ELR (cell line): ENCODE measurements around the gene BRME1.
A peak's percentile ranks its signal among the peaks of the same experiment; 100 is the strongest.

Experiments
- DNase-seq: peaks from one replicate; pipeline ENCODE4 v3.0.0-alpha.2; 2015; ENCODE audit warnings: low read depth

BRME1 gene

DNA sequence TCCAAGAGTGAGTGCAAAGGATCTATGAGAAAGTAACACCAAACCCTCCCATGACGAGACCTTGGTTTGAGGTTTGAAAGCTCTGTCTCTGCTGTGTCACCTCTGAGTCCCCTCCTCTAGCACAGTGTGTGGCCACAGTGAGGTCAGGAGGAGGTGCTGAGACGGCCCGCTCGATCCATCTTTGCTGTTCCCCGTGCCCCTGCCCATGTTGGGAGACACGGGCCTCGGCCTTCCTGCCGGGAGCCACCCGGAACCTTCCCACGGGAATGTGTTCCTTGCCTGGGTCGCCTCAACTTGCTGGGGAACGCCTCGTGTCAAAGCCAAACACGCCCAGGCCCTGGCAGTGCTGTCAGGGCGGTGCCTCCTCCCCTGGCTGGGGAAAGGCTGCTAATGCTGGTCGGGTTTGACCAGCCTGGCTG is 18.9 kb downstream of the BRME1 start:
- DNase-seq: no peak

DNA sequence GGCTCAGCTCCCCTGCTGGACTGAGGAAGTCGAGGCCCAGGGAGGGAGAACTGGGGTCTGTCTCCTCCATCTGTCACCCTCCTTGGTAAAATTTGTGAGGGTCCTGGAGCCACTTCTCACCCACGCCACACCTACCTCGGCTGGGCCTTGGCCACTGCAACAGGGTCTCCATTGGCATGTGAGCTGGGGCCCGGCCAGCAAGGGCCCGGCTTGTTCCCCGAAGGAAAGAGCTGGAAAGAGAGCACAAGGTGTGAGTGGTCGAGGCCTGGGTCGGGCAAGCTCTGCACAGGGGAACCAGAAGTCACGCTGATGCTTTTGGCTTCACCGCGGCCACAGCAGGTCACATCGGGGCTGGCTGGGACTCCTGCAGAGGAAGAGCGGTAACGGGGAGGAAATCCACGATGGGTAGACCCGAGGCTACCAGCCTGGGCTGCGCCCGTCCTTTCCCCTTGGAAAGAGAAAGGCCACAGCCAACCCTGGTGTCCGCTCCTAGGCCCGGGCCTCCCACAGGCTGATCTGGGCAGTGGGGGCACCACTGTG is 20.0 kb downstream of the BRME1 start:
- DNase-seq: no peak

DNA sequence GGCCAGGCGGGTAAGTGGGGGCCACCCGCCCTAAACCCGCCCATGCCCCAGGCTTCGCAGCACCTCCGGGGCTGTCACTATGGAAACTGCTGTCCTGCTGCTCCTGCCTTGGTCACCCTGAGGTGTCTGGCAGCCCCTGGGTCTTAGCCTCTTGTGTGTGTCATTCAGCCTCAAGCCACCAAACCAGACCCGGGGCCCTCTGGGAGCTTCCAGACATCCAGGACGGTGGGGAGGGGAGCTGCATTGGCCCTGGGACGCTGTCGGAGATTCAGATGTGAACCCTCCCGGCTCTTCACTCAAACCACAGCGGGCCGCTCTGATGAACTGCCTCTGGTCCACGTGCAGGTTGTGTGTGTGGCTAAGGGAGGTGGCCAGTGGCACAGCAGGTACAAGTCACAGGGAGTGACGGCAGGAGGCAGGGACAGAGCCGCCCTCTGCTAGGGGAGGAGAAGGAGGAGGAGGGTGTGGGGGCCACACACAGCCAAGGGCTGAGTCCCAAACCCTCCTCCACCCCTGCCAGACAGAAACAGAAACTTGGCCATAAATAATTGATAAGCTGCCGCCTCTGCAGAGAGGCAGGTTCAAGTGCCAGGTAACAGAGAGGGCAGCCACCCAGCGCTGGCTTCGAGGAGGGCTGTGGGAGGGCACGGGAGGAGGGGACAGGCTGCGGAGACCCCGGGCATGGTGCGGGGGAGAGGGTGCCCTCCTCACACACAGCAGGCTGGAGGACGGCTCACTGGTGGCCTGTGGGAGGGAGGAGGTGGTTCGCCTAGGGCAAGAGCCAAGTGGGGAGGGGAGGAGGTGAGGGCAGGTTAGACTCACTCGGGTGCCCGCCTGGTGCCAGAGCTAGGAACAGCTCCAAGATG is 21.0 kb downstream of the BRME1 start:
- DNase-seq: no peak

DNA sequence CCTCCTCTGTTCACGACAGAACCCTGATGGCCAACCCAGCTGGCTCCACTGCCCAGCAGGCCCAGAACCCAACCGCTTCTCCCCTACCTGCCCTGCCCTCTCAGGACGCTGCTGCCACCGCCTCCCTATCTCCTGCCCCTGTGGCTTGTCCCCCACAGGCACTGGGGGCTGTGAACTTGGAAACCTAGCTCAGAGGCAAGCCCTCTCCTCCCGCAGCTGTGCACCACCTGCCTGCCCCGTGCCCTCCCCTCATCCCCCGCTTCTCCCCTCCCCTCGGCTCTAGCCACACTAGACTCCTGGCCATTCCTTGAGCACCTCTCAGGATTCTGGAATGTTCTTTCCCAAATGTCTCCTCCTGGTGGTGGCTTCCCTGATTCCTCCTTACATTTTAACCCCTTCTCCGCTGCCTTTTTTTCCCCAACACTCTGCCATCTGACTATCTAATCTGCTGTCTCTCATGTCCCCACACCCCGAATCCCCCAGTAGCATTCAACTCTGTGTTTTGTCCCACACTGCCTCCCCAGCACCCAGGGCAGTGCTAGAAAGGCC is 22.3 kb downstream of the BRME1 start:
- DNase-seq: peak; percentile 34

DNA sequence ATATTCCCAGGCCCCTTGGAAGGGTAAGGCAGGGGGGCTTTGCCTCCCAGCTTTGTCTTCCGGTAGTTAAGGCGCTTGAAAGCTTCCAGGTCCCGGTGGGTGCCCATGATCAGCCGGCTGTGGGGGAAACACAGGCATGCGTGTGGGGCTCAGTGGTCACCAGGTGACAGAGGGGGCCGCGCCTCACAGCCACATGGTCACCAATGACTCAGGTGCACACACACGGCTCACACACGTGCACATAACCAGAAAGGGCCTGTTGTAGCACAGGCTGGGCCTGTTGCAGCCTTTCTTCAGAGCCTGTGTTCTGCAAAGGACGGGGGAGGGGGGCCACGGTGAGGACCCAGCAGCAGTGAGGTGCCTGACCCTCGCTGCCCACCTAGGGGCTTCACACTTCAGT is 23.1 kb downstream of the BRME1 start:
- no peak for DNase-seq

DNA sequence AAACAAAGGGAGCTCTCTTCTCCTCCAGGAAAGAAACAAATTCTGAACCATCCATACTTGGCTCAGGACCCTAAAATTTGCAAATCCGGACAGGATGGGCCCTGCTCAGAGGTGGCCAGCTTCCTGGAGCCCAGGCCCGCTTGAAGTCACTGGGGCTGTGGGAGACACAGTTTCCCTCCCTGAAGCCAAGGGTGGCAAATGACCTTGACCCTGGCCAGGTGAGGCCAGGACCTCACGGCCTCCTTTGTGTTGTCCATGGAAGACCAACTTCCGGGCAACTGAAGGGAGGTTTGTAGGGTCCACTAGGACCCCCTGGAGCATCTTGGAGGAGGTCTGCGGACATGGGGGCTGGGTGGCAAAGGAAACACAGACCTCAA is 23.5 kb downstream of the BRME1 start:
- no peak for DNase-seq

DNA sequence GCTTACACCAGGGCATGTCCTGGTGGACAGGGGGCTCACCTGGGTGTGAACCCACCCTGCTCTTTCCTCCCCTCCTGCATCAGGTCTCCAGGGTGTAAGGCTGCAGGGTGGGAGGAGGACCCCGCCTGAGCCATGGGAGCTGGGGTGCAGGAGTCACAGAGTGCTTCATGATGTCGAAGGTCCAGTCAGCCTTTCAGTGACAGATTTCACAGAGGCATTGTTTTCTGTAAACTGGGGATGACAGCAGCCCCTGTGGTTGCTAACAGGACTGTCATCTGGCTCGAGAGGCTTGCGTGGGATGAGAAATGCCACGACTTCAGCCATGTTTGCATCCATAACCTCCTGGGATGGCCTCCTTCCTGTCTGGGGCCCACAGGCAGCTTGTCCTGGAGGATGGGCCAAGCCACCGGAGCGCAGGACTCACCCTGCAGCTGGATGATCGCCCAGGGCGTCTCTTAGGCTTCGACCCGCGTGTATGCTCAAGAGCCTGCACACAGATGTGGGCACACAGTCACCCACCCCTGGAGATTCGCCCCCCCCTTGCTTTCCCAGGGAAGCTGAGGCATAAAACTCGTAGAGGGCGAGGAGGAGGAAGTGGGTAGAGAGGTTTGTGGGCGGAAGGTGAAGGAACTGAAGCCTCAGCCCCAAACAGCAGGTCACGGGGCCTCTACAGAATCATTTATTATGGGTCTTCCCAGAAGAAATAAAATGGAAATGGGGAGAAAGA is 24.1 kb downstream of the BRME1 start:
- peak; percentile 48 for DNase-seq

DNA sequence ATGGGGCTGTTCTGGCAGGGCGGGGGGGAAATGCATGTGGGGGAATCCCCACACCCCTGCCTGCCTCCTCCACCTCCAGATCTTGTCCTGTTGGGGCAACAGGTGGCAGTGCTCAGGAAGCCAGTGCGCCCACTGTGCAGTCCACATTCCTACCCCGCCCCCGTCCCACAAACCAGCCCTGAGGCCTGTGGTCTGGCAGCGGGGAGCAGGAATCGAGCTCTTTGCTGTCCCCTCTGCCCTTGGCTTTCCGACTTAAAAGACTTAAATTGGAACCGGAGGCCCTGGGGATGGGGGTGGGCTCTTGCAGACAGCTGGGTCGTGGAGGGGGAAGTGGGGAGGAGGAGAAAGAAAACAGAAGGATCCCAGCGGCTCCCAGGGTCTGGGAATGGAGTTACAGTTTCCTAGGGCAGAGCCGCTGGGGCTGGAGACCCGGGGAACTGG is 24.6 kb downstream of the BRME1 start:
- DNase-seq: no peak

DNA sequence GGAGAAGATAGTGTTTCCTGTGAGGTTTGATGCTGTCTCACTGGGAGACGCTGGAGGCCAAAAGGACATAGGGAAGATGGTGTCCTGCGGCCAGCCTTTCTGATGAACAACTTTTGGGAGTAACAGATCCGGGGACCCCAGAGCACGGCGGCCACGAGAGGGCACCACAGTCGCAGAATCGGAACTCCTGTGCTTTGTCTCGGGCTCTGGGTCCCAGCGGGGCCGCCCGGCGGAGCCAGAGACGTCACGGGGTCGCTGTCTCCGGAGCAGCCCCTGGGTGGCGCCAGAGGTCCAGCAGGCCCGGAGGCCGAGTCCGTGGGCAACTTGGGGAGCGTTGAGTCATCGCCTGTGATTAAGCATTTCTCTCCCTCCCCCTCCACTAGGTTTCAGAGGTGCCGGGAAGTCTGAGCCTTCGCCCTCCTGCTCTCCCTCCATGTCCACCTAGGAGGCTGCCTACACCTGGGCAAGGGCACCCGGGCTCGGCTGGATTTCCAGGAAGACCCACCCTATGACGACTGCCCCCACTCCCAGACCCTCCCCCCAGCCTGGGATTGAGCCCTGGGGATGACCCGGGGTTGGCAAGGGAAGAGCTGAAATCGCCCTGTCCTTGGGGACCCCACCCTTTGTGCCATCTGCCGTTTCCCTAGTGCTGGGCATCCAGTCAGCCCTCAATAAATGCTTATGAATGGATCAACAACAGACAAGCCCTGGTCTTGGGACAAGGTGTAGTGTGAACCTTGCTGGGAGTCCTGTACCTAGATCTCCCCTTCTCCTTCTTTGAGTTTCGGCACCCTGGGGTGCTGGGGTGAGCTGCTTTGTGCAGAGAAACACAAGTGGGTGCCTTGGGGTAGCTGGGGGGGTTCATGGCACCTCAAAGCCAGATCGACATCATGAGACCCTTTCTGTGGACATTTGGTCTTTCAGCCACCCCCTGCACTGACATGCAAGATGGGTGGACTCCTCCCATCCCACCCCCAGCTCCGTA is 25.6 kb downstream of the BRME1 start:
- peak; percentile 98 for DNase-seq

DNA sequence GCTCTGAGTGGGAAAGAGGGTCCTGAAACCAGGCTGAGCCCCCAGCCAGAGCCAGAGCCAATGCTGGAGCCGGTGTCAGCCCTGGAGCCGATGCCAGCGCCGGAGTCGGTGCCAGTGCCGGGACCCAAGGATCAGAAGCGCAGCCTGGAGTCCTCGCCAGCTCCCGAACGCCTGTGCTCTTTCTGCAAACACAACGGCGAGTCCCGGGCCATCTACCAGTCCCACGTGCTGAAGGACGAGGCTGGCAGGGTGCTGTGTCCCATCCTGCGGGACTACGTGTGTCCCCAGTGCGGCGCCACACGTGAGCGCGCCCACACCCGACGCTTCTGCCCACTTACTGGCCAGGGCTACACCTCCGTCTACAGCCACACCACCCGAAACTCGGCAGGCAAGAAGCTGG is 28.6 kb downstream of the BRME1 start:
- DNase-seq: no peak

DNA sequence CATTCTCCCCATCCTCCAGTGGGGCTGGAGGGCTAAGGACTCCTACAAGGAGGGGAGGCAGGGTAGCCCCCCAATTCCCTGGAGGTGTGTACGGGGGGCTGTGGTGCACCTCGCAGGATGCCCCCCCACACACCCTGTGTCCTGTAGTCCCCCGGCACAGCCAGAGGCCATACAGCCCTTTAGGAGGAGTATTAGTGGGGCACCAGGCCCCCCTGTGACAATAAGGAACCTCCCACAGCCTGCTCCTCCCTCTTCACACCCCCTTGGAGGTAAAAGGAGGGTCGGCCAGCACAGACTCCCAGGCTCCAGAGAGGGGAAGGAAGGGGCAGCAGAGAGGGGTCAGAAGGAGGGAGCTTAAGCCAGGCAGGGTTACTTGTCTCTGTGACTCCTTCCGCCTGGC is 29.1 kb downstream of the BRME1 start, which contains the start of gene NANOS3:
TSS of gene NANOS3 (plus strand) at position 301 of the 400 bp plus-strand sequence. CDS start 115 bp downstream, outside the sequence.
- no peak for DNase-seq

DNA sequence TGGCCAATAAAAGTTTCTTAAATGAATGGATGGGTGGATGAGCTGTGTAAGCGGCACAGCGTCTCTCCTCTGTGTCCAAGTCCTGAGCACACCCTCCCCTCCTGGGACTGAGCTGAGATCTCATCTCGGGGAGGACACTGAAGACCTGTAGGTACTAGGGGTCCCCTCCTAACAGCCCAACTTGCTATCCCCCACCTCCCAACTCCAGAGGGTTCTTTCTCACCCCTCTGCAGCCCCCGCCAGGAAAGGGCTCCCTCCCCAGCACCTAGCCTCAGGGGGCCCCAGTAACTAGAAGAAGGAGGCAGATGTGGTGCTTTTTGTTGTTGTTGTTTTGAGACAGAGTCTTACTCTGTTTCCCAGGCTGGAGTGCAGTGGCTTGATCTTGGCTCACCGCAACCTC is 30.1 kb downstream of the BRME1 start:
- no peak for DNase-seq

DNA sequence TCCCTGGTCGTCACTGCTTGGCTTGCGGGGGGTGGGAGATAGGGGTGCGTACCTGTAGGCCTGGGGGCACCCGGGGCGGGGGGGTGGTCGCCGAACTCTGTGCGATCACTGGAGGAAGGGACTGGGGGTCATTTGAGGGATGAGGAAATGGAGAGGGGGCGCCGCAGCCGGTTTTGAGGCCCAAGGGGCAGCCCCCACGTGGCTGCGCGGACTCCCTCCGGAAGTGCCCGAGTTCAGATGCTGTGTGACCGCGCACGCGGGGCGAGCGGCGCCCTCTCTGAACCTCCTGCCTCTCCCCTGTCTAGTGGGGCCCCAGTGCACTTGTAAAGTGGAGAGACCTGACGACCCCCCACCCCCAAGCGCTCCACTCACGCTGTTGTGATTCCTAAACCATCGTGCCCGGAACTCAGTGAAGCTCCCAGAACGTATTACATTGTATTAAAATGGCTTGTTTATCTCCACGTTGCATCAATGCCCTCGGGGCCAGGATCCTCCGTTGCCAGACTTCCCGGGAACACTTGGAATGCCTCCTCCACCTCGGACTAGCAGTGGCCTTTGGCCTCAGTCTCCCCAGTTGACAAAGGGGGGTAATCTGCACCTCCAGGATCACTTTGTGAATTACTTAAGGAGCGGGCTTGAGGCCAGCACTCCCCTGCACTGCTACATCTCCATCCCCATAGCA is 31.9 kb downstream of the BRME1 start:
- DNase-seq: peak; percentile 27

DNA sequence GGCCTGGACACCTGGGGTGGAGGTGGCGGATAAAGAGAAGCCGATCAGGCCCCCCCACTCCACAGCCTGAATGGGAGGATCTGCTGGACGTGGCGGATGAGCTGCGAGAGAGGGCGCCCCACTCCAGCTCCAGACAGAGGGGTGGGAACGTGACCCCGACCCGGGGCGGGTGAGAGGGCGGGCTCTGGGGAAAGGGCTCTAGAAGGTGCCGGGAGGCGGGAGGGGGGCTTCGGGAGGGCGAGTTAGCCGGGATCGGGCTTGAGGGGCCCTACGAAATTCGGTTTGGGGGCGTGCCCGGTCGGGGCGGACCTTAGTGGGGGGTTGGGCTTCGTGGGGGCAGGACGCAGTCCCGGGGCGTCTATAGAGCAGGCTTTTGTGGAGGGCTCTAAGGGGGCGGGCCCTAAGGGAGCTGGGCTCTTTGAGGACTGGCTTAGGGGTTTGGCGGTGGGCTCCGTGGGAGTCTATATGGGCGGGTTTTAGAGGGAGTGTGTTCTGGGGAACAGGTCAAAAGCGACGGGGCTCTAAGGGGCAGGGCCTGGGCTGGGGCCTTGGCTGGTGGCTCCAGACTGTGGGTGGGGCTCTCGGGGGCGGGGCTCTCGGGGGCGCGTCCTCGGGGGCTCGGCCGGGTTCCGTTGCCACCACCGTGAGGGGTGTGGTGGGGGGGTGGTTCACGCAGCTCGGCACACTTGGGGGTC is 33.1 kb downstream of the BRME1 start:
- DNase-seq: peak; percentile 25

DNA sequence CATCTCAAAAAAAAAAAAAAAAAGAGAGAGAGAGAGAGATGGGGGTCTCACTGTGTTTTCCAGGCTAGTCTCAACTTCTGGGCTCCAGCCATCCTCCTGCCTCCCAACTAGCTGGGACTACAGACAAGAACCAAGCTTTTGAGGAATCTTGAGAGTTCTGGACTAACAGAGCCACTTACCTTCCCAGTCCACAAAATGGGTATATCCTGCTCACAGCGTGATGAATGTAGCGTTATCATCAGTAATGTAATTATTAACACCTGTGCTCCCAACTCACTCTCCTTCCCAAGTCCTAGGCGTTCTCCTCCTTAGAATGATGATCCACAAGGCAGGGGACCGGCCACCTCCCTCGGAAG is 33.6 kb downstream of the BRME1 start:
- no peak for DNase-seq

DNA sequence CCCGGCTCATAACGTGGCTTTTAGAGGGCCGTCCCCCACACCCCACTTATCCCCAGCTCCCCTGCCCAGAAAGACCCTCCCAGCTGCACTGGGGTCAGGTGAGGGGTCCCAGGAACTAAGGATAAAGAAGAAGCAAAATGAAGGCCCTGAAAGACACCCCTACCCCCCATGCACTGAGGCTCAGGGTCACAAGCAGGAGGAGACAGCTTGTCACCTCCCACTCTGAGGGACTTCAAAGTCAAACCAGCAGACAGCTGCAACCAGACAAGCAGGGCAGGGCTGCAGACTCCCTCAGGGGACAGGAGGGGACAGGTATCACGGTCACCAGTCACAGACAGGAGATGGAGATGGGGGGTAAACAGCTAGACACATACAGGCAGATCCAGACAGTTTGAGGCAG is 35.0 kb downstream of the BRME1 start:
- no peak for DNase-seq

DNA sequence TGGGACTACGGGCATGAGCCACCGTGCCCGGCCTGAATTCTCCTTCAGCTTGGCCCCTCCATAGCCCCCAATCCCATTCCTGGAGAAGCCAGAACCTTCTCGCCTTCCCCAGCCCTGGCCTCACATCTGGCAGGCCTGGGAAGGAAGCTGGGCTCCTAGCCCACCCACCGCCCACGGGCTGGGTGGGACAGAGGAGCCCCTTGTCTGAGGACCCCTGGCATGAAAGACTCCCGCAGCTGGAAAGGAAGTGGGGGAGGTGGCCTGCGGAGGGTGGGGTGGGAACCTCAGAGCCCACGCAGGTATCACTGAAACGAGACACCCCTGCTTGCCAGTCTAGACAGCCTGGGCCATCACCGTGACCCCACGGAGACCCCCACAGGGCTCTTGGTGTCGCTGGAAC is 36.6 kb downstream of the BRME1 start:
- no peak for DNase-seq

DNA sequence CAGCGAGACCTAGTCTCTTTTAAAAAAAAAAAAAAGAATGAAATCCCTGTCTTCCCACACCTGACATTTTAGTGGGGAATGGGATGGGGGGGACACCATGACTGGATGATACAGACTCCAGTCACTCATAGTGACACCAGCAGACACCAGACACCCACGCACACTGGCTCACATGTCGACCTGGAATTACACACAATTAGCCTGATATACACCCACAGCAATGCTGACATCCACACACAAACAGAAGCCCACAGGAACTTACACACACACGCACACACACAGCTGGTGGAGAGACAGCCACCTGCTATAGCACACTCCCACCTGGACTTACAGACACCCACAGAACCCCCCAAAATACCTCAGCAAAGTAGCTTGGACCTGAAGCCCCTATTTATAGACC is 37.3 kb downstream of the BRME1 start:
- DNase-seq: no peak

DNA sequence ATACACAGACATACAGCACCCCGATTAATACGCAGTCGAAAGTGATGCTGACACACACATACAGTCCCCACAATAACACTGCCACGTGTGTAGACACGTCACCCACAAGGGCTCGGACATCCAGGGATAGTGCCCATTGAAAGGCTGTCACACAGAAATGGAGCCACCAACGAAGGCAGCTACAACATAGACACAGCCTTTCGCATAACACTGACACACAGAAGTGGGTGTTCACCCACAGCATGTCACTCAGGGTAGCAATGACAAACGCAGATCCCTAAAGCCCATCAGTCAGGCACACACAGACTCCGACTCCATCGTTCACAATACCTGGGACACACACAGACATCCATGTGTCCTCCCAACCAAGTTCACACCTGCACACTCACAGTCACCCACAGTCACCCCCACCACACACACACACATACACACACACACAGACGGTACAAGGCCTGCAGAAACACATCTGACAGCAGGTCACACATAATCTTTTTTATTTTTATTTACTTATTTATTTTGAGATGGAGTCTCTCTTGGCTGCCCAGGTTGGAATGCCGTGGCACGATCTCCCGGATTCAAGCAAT is 39.4 kb downstream of the BRME1 start:
- DNase-seq: no peak
